ENCODE data around the gene HRH2.

HRH2 gene

DNA sequence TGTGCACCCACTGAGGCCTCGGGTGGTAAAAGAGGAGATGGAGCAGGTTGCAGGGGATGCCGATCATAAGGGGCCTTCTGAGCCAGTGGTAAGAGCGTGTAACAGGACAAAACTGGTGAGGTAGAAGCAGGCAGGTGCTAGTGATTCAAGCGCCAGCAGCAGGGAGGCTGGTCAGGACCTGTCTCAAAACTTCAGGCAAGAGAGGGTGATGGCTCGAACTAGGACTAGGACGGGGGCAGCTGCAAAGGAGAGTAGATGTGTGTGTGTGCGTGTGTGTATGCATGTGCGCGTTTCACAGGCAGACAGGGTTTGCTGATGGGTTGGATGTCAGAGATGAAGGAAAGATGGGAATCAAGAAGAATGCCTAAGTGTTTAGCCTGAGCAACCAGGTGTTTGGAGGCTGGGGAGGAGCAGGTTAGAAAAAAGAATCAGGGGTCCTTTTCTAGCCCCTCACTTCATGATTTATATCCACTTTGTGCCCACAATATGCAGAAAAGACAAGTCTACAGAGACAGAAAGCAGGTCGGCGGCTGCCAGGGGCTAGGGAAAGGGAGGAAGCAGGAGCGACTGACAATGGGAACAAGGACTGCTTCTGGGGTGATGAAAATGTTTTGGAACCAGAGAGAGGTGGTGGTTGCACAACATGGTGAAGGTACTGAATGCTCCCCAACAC lies 15.2 kb downstream of the HRH2 start:
- no peak overlapping the region for H3K4me3 ChIP-seq (replicated peaks; ENCODE audit: low read depth, low read length)
- TF ChIP-seq, protein P1, sequence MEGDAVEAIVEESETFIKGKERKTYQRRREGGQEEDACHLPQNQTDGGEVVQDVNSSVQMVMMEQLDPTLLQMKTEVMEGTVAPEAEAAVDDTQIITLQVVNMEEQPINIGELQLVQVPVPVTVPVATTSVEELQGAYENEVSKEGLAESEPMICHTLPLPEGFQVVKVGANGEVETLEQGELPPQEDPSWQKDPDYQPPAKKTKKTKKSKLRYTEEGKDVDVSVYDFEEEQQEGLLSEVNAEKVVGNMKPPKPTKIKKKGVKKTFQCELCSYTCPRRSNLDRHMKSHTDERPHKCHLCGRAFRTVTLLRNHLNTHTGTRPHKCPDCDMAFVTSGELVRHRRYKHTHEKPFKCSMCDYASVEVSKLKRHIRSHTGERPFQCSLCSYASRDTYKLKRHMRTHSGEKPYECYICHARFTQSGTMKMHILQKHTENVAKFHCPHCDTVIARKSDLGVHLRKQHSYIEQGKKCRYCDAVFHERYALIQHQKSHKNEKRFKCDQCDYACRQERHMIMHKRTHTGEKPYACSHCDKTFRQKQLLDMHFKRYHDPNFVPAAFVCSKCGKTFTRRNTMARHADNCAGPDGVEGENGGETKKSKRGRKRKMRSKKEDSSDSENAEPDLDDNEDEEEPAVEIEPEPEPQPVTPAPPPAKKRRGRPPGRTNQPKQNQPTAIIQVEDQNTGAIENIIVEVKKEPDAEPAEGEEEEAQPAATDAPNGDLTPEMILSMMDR (IDR thresholded peaks at IDR 0.05; ENCODE audit: low read depth, low read length, missing control alignments), result no peak
- no peak for DNase-seq (ENCODE audit: extremely low read depth, low read depth)

DNA sequence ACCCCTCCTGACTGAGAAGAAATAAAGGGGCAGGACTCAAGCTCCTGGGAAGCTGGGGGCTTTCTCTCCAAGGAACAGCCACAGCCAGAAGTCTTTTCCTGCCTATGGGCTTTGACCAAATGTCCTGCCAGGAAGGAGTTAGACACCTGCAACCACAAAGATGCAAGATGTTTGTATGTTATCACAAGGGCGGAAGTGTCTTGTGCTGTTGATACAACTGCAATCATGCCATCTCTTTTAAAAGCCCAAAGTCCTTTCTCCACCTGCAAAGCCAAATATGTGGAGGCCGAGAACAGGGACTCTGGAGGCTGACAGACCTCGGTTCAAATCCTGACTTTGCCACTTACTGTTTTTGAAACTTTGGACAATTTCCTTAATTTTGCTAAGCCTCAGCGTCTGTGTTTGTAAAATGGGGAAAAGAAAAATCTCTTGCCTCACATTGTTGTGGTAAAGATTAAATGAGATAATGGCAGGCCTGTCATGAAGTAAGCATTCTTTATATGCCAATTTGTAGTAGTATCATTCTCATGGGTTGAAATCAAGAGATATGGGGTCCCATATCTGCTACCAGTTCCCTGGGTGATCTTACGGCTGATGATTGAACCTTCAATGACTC lies 17.0 kb downstream of the HRH2 start:
- TF ChIP-seq, protein P1 (IDR thresholded peaks at IDR 0.05; ENCODE audit: low read depth, low read length, missing control alignments), result no peak
- DNase-seq (ENCODE audit: extremely low read depth, low read depth), result no peak
- H3K4me3 ChIP-seq (replicated peaks; ENCODE audit: low read depth, low read length), result no peak overlapping the region

DNA sequence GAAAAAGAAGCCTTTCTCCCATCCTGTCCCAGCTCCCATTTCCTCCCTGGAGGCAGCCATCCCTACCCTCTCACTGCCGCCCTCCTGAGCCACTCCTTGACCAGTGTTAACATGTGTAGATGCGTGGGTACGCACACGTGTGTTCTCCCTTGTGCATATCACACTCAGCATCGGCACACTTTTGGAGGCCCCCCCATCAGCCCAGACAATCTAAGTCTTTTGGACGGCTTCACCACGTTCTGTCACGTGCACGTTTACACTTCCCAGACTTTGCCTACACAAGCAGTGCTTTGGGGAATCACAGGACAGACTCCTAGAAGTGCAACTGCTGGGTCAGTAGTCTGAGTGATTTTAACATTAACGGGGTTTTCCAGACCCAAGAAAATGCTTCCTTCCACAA lies 18.0 kb downstream of the HRH2 start:
- DNase-seq (ENCODE audit: extremely low read depth, low read depth), result no peak
- no peak overlapping the region for H3K4me3 ChIP-seq (replicated peaks; ENCODE audit: low read depth, low read length)
- TF ChIP-seq, protein P1 (IDR thresholded peaks at IDR 0.05; ENCODE audit: low read depth, low read length, missing control alignments), result no peak

DNA sequence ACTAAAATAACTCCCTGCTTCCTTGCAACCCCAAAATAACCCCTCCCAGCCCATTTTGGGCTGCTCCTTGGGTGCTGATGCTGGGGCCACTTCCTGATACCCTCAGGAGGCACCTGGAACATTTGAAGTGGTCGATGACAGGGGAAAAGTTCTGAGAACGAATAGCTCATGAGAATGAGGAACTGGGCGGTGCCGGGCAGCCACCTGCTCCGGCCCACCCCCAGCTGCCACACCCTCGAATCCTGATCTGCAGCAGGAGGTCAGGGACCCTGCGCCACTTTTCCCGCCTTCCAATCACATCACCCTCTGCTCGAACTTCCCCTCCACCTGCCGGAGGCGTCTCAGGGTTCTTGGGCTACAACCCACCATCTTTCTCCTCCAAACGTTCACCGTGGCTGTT lies 19.7 kb downstream of the HRH2 start:
- no peak for DNase-seq (ENCODE audit: extremely low read depth, low read depth)
- TF ChIP-seq, protein P1 (IDR thresholded peaks at IDR 0.05; ENCODE audit: low read depth, low read length, missing control alignments), result no peak
- no peak overlapping the region for H3K4me3 ChIP-seq (replicated peaks; ENCODE audit: low read depth, low read length)

DNA sequence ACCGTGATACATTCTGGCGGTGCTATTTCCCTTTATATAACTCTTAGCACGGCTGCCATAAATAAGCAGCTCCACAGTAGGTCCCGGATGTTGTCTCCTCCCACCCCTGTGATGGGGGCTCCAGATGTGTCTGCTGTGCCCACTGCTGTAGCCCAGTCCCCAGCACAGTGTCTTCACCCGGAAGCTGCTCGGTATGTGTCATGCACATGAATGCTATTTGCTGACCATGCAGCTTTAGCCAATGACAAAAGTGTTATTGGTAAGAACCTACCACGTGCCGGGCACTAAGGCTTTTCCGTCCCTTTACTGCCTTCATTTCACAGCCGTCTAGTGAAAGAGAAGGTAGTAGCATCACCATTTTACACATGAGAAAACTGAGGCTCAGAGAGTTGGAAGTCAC lies 20.2 kb downstream of the HRH2 start:
- TF ChIP-seq, protein P1 (IDR thresholded peaks at IDR 0.05; ENCODE audit: low read depth, low read length, missing control alignments), result no peak
- no peak for DNase-seq (ENCODE audit: extremely low read depth, low read depth)
- no peak overlapping the region for H3K4me3 ChIP-seq (replicated peaks; ENCODE audit: low read depth, low read length)

DNA sequence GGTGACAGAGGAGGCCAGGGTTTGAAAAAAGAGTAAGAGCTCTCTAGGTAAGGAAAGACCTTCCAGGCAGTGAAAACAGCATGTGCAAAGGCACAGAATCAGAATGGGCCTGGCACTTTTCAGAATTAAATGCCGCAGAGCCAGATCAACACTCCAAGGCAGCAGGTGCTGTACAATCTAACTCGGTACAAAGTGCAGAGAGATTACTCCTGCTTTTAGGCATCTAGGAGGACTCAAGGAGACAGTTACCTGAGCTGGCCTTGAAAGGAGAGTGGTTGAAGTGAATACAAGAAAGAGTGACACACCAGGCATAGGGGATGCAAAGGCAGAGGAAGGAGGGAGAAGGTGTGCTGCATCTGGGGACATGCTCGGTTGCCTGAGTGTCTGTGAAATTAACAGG lies 21.5 kb downstream of the HRH2 start:
- H3K4me3 ChIP-seq (replicated peaks; ENCODE audit: low read depth, low read length), result no peak overlapping the region
- TF ChIP-seq, protein P1 (IDR thresholded peaks at IDR 0.05; ENCODE audit: low read depth, low read length, missing control alignments), result no peak

More for the DNA sequence above, 21.5 kb downstream of the HRH2 start:
- DNase-seq (ENCODE audit: extremely low read depth, low read depth), result no peak
